HL-60 (cell line): ENCODE data around the gene NXPH1.

Experiments
- DNase-seq, 2 experiments: peaks; one replicate each; pipeline ENCODE4 v3.0.0-alpha.2; 2010 to 2020; ENCODE audit warnings: low read depth in 1 of 2, low spot score in 1 of 2
- H3K27ac ChIP-seq: fragments of 250-450 bp; sonication (Bioruptor Pico); replicated peaks from 2 replicates; pipeline ENCODE4 v1.5.1; 2020; ENCODE audit warnings: mild to moderate bottlenecking, moderate library complexity
- H3K27me3 ChIP-seq: fragments of 250-450 bp; sonication (Bioruptor Pico); 2 replicates; pipeline ENCODE4 v1.5.1; 2021; ENCODE audit warnings: mild to moderate bottlenecking, moderate library complexity; ENCODE audit not compliant: insufficient read depth, poor library complexity, severe bottlenecking
- H3K4me3 ChIP-seq: replicated peaks from 2 replicates; pipeline ENCODE4 v1.5.1; 2011; ENCODE audit warnings: mild to moderate bottlenecking, control low read depth, low read length; ENCODE audit not compliant: insufficient read depth
- CTCF ChIP-seq: IDR thresholded peaks from one replicate; pipeline ENCODE4 v1.5.1; 2011; ENCODE audit warnings: low read length, control low read depth, inconsistent platforms; ENCODE audit not compliant: insufficient read depth
- GABPA ChIP-seq: IDR thresholded peaks from 2 replicates; pipeline ENCODE4 v1.6.1; 2012; ENCODE audit warnings: low read depth
- POLR2AphosphoS5 ChIP-seq: IDR thresholded peaks from 2 replicates; pipeline ENCODE4 v1.6.1; 2012; ENCODE audit warnings: low read depth
- REST ChIP-seq: IDR thresholded peaks from 2 replicates; pipeline ENCODE4 v1.6.1; 2012; ENCODE audit warnings: low read depth; ENCODE audit not compliant: insufficient replicate concordance
- SPI1 ChIP-seq: IDR thresholded peaks from 2 replicates; pipeline ENCODE4 v1.6.1; 2012; ENCODE audit warnings: low read depth, mild to moderate bottlenecking, borderline replicate concordance

NXPH1 gene

DNA sequence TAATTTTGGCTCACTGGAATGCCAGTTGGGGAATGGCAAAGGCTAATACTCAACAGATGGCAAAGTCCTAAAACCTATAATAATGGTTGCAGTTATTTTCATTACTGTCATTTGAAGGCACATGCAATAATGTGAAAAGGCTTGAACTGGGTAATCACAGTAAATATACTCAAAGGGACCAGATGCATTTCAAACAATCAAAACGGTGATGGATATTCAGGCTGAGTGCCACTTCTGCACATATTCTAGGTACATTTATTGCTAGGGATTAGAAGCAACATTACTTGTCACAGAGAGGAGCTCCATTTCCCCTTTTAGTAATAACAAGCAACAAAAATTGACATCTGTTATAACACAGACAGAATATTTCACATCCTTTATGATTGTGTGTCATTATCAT lies 171.8 kb downstream of the NXPH1 start:
- DNase-seq: no peak
- no peaks in the 10 kb centered on the region for H3K27me3 ChIP-seq
- TF ChIP-seq CTCF (no peak), REST (no peak), SPI1 (no peak), GABPA (no peak), POLR2AphosphoS5 (no peak)

DNA sequence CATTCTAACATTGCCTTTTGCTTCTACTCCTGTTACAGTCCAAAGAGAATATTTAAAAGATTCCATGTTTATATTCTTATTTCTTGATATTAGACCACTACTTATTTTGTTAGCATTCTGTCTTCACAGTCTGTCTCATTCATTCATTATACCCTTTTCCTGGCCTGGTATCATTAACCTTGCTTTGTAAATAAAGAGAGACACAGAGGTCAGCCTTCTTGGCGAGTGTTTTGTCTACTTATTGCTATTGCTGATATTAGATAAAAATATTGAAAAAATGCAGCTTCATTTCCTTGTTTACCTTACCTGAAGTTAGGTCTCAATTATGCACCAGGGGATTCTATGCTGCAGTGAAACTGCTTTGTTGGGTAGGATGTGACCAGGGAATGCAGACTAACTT lies 179.2 kb downstream of the NXPH1 start:
- DNase-seq: no peak
- no peak for TF ChIP-seq POLR2AphosphoS5

More for the DNA sequence above, 171.8 kb downstream of the NXPH1 start:
- Histone ChIP-seq H3K27ac (no peak overlapping the region), H3K4me3 (no peak overlapping the region)

DNA sequence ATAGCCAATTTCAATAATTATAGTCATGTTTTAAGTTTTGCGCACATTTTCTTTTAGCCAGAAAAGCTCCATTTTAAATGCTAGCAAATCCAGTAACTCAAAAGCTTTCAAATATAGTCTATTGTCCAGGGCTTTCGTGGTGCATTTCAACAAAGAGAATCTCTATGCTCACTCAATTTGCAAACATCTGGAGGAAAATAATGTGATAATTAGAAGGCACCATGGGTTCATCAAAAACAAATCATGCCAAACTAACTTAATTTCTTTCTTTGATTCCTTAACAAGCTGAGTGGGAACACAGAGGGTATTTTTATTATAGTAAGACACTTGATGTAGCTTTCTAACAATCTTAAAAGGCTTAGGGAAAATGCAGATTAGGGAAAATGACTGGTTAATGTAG lies 179.8 kb downstream of the NXPH1 start:
- Histone ChIP-seq H3K4me3 (no peak overlapping the region), H3K27ac (no peak overlapping the region), H3K27me3 (no peaks in the 10 kb centered on the region)
- DNase-seq: no peak
- no peak for TF ChIP-seq GABPA
- no peak for TF ChIP-seq REST
- TF ChIP-seq SPI1: no peak
- no peak for TF ChIP-seq CTCF
- no peak for TF ChIP-seq POLR2AphosphoS5

More for the DNA sequence above, 179.2 kb downstream of the NXPH1 start:
- Histone ChIP-seq H3K27me3 (no peaks in the 10 kb centered on the region), H3K27ac (no peak overlapping the region), H3K4me3 (no peak overlapping the region)

- TF ChIP-seq SPI1: no peak
- no peak for TF ChIP-seq REST
- TF ChIP-seq GABPA: no peak
- no peak for TF ChIP-seq CTCF
These were observed 181.6 kb downstream of the NXPH1 start for GRCh38 chr7:8615019-8615418.

More at GRCh38 chr7:8615019-8615418, 181.6 kb downstream of the NXPH1 start:
- Histone ChIP-seq H3K4me3 (no peak overlapping the region), H3K27ac (no peak overlapping the region), H3K27me3 (no peaks in the 10 kb centered on the region)
- no peak for DNase-seq
